ENCODE measurements around the gene HNRNPUL1. TPM values are rescaled to one million over a fixed set of nuclear protein-coding genes. Genes with fewer than 3 reads are reported as not detected.
"Not testable (repeated sequence)": the region's sequence is repeated elsewhere in the genome, so short reads cannot be mapped to it uniquely, and the experiment has no call there.

Gene HNRNPUL1
- polyA plus RNA-seq, 1 donor (not counting 4 experiments of a cell fraction or from before 2014, with no cell fraction given): 48.3 TPM

DNA sequence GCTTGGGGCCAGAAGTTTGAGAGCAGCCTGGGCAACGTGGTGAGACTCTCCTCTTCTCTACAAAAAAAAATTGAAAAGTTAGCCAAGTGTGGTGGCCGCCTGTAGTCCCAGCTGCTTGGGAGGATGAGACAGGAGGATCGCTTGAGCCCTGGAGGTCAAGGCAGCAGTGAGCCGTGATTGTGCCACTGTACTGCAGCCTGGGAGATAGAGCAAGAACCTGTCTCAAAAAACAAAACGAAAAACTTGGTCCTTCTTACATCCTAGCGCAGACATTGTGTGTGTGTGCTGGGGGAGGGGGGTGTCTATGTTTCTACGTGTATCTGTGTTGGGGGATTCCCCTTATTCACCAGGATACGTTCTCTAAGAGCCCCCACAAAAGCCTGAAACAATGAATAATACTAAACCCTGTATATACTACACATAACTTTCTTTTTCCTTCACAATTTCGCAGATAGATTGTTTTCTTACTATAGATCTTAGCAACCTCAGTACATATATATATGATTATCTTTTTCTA lies 37.2 kb upstream of the HNRNPUL1 start:
- TF ChIP-seq, protein P1, sequence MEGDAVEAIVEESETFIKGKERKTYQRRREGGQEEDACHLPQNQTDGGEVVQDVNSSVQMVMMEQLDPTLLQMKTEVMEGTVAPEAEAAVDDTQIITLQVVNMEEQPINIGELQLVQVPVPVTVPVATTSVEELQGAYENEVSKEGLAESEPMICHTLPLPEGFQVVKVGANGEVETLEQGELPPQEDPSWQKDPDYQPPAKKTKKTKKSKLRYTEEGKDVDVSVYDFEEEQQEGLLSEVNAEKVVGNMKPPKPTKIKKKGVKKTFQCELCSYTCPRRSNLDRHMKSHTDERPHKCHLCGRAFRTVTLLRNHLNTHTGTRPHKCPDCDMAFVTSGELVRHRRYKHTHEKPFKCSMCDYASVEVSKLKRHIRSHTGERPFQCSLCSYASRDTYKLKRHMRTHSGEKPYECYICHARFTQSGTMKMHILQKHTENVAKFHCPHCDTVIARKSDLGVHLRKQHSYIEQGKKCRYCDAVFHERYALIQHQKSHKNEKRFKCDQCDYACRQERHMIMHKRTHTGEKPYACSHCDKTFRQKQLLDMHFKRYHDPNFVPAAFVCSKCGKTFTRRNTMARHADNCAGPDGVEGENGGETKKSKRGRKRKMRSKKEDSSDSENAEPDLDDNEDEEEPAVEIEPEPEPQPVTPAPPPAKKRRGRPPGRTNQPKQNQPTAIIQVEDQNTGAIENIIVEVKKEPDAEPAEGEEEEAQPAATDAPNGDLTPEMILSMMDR (optimal IDR thresholded peaks at IDR 0.05 in 1 of 3, IDR thresholded peaks at IDR 0.05 in 1 of 3, conservative IDR thresholded peaks at IDR 0.05 in 1 of 3; ENCODE audit: extremely low read depth in 1 of 3, insufficient read depth in 2 of 3, low read length in 3 of 3): no peak
- no peak for TF ChIP-seq EZH2 (IDR thresholded peaks at IDR 0.05; ENCODE audit: low read length)
- dilution Hi-C loops (cut with MboI; ENCODE audit: extremely low pct_ligation_motif_present, low sequenced_read_pairs): no loop called here
- FAIRE-seq (no peak), DNase-seq (ENCODE audit: low read depth, low spot score) (no peak)
- no peaks in the 10 kb centered on the region for H3K9me3 ChIP-seq (ENCODE audit: control insufficient read depth, low read depth, low read length)
- H3K36me3 ChIP-seq (ENCODE audit: control insufficient read depth in 2 of 2, extremely low read depth in 1 of 2, insufficient read depth in 2 of 2, low read length in 2 of 2): peaks cover 1 to 40% of the 10 kb centered on the region in 2 experiments
- no peak overlapping the region for H2AFZ ChIP-seq (ENCODE audit: control insufficient read depth, low read length)
- H3K4me3 ChIP-seq (ENCODE audit: control insufficient read depth in 2 of 3, extremely low read depth in 1 of 3, insufficient read depth in 2 of 3, low read depth in 1 of 3, low read length in 3 of 3): no peak overlapping the region
- peak overlapping the region; percentile 82 for H3K4me2 ChIP-seq (ENCODE audit: control insufficient read depth, extremely low read depth, insufficient read depth, low read depth, low read length)
- peaks cover 6% of the 10 kb centered on the region for H3K9me1 ChIP-seq (ENCODE audit: control insufficient read depth, extremely low read depth, insufficient read depth, low read length)
- peaks cover 7% of the 10 kb centered on the region for H3K79me2 ChIP-seq (ENCODE audit: control insufficient read depth, insufficient read depth, low read length)
- H3K27me3 ChIP-seq (ENCODE audit: control insufficient read depth, extremely low read depth, insufficient read depth, low read length): no peaks in the 10 kb centered on the region
- H3K9ac ChIP-seq (ENCODE audit: control insufficient read depth, extremely low read depth, insufficient read depth, low read length): peak overlapping the region; percentile 83
- peaks cover 42% of the 10 kb centered on the region for H3K4me1 ChIP-seq (ENCODE audit: control insufficient read depth, extremely low read depth, insufficient read depth, low read length)
- H3K27ac ChIP-seq (ENCODE audit: control insufficient read depth, insufficient read depth, low read length): peak overlapping the region; percentile 96
- no peaks in the 10 kb centered on the region for H4K20me1 ChIP-seq (ENCODE audit: control insufficient read depth, extremely low read depth, insufficient read depth, low read length)

DNA sequence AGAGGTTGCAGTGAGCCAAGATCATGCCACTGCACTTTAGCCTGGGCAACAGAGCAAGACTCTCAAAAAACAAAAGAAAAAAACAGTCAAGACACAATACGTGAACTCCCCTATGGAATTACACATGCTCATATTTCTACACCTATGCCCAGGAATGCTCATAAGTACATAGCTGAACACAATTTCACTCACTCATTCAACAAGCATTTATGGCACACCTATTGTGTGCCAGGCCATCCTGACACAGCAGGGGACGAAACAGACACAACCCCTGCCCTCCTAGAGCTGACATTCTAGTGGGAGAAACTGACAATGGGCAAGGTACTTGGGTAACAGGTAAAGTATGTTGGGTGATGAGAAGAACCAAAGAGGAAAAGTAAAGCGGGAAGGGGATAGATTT lies 35.7 kb upstream of the HNRNPUL1 start:
- no peak for DNase-seq (ENCODE audit: low read depth, low spot score)
- TF ChIP-seq, protein P1 (optimal IDR thresholded peaks at IDR 0.05 in 1 of 3, IDR thresholded peaks at IDR 0.05 in 1 of 3, conservative IDR thresholded peaks at IDR 0.05 in 1 of 3; ENCODE audit: extremely low read depth in 1 of 3, insufficient read depth in 2 of 3, low read length in 3 of 3): no peak
- TF ChIP-seq EZH2 (IDR thresholded peaks at IDR 0.05; ENCODE audit: low read length): no peak
- Histone ChIP-seq H3K4me2 (ENCODE audit: control insufficient read depth, extremely low read depth, insufficient read depth, low read depth, low read length) (no peak overlapping the region), H3K9me1 (ENCODE audit: control insufficient read depth, extremely low read depth, insufficient read depth, low read length) (peaks cover 6% of the 10 kb centered on the region), H3K79me2 (ENCODE audit: control insufficient read depth, insufficient read depth, low read length) (peaks cover 7% of the 10 kb centered on the region), H4K20me1 (ENCODE audit: control insufficient read depth, extremely low read depth, insufficient read depth, low read length) (no peaks in the 10 kb centered on the region), H3K27ac (ENCODE audit: control insufficient read depth, insufficient read depth, low read length) (no peak overlapping the region), H3K27me3 (ENCODE audit: control insufficient read depth, extremely low read depth, insufficient read depth, low read length) (no peaks in the 10 kb centered on the region), H3K4me1 (ENCODE audit: control insufficient read depth, extremely low read depth, insufficient read depth, low read length) (peaks cover 31% of the 10 kb centered on the region), H3K36me3 (ENCODE audit: control insufficient read depth in 2 of 2, extremely low read depth in 1 of 2, insufficient read depth in 2 of 2, low read length in 2 of 2) (peaks cover 3 to 36% of the 10 kb centered on the region in 2 experiments), H3K9ac (ENCODE audit: control insufficient read depth, extremely low read depth, insufficient read depth, low read length) (no peak overlapping the region), H3K4me3 (ENCODE audit: control insufficient read depth in 2 of 3, extremely low read depth in 1 of 3, insufficient read depth in 2 of 3, low read depth in 1 of 3, low read length in 3 of 3) (no peak overlapping the region), H3K9me3 (ENCODE audit: control insufficient read depth, low read depth, low read length) (no peaks in the 10 kb centered on the region), H2AFZ (ENCODE audit: control insufficient read depth, low read length) (no peak overlapping the region)
- FAIRE-seq: no peak
- dilution Hi-C loops (cut with MboI; ENCODE audit: extremely low pct_ligation_motif_present, low sequenced_read_pairs): no loop called here

DNA sequence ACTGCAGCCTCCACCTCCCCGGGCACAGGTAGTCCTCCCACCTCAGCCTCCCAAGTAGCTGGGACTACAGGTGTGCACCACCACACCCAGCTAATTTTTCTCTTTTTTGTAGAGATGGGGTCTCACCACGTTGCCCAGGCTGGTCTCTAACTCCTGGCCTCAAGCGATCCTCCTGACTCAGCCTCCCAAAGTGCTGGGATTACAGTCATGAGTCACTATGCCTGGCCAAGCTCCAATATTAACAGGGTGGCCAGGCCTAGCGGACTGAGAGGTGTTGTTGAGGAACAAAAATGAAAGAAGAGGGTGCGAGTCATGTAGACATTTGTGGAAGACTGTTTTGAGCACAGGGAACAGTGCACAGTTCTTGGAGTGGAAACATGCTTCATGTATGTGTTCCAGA lies 34.8 kb upstream of the HNRNPUL1 start:
- DNase-seq (ENCODE audit: low read depth, low spot score); dilution Hi-C loops (cut with MboI; ENCODE audit: extremely low pct_ligation_motif_present, low sequenced_read_pairs); H3K9me1 ChIP-seq (ENCODE audit: control insufficient read depth, extremely low read depth, insufficient read depth, low read length); H4K20me1 ChIP-seq (ENCODE audit: control insufficient read depth, extremely low read depth, insufficient read depth, low read length); H3K9ac ChIP-seq (ENCODE audit: control insufficient read depth, extremely low read depth, insufficient read depth, low read length); H3K4me2 ChIP-seq (ENCODE audit: control insufficient read depth, extremely low read depth, insufficient read depth, low read depth, low read length); H3K4me3 ChIP-seq (ENCODE audit: control insufficient read depth in 2 of 3, extremely low read depth in 1 of 3, insufficient read depth in 2 of 3, low read depth in 1 of 3, low read length in 3 of 3); FAIRE-seq; H2AFZ ChIP-seq (ENCODE audit: control insufficient read depth, low read length); H3K27me3 ChIP-seq (ENCODE audit: control insufficient read depth, extremely low read depth, insufficient read depth, low read length); H3K9me3 ChIP-seq (ENCODE audit: control insufficient read depth, low read depth, low read length); H3K79me2 ChIP-seq (ENCODE audit: control insufficient read depth, insufficient read depth, low read length); H3K27ac ChIP-seq (ENCODE audit: control insufficient read depth, insufficient read depth, low read length): not testable (repeated sequence)
- Histone ChIP-seq H3K36me3 (ENCODE audit: control insufficient read depth in 2 of 2, extremely low read depth in 1 of 2, insufficient read depth in 2 of 2, low read length in 2 of 2) (peaks cover 3 to 38% of the 10 kb centered on the region in 2 experiments), H3K4me1 (ENCODE audit: control insufficient read depth, extremely low read depth, insufficient read depth, low read length) (peaks cover 23% of the 10 kb centered on the region)
